Duodenal mucosa (tissue), 2 donors: ENCODE measurements around the gene PSMD13.
"Not testable (repeated sequence)": the region's sequence is repeated elsewhere in the genome, so short reads cannot be mapped to it uniquely, and the experiment has no call there.

Experiments
- H3K27ac ChIP-seq: one replicate; pipeline ENCODE4 v1.7.0; 2013; ENCODE audit warnings: low read depth, low read length
- H3K27me3 ChIP-seq, 2 donors: one replicate each; pipeline ENCODE4 v1.7.0; 2013; ENCODE audit warnings: low read length in 2 of 2, control low read depth in 1 of 2; ENCODE audit not compliant: insufficient read depth in 2 of 2, control insufficient read depth in 1 of 2
- H3K36me3 ChIP-seq, 2 donors: one replicate each; pipeline ENCODE4 v1.7.0; 2013; ENCODE audit warnings: low read length in 2 of 2, control low read depth in 1 of 2; ENCODE audit not compliant: insufficient read depth in 2 of 2, control insufficient read depth in 1 of 2
- H3K4me1 ChIP-seq, 2 donors: one replicate each; pipeline ENCODE4 v1.7.0; 2013; ENCODE audit warnings: low read length in 2 of 2, control low read depth in 1 of 2; ENCODE audit not compliant: insufficient read depth in 2 of 2, control insufficient read depth in 1 of 2
- H3K4me3 ChIP-seq, 2 donors: one replicate each; pipeline ENCODE4 v1.7.0; 2013; ENCODE audit warnings: low read length in 2 of 2, low read depth in 1 of 2
- H3K9ac ChIP-seq, 2 donors: one replicate each; pipeline ENCODE4 v1.7.0; 2013; ENCODE audit warnings: low read length in 2 of 2, low read depth in 1 of 2
- H3K9me3 ChIP-seq, 2 donors: one replicate each; pipeline ENCODE4 v1.7.0; 2013; ENCODE audit warnings: low read length in 2 of 2, control low read depth in 1 of 2; ENCODE audit not compliant: control insufficient read depth in 1 of 2

PSMD13 gene

DNA sequence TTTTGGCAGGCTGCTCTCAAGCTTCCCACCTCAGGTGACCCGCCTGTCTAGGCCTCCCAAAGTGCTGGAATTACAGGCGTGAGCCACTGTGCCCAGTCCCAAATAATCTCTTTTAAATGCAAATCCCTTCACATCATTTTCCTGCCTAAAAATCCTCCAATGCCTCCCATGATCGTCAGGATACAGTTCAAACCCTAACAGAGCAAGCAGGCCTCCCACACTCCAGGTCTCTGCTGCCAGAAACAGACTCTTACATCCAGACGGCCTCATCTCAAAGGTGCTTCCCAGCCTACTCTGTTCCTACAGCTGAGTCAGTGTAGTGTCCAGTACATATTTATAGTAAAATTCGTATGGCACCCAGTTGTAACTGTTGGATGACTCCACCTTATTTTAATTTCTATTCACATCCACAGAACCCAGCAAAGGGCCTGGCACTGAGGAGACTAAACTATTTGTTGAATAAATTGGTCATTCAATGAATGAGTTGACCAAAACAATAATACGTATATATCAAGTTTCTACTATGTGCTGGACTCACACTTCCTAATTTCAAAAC lies 8.9 kb upstream of the PSMD13 start:
- H3K4me1 ChIP-seq, result no peaks in the 10 kb centered on the region
- H3K9me3 ChIP-seq, result no peaks in the 10 kb centered on the region
- no peak overlapping the region for H3K9ac ChIP-seq
- H3K27ac ChIP-seq, result no peak overlapping the region
- H3K27me3 ChIP-seq, result no peaks in the 10 kb centered on the region
- H3K36me3 ChIP-seq, result peaks cover 0 to 8% of the 10 kb centered on the region in 2 donors
- H3K4me3 ChIP-seq, result no peak overlapping the region

DNA sequence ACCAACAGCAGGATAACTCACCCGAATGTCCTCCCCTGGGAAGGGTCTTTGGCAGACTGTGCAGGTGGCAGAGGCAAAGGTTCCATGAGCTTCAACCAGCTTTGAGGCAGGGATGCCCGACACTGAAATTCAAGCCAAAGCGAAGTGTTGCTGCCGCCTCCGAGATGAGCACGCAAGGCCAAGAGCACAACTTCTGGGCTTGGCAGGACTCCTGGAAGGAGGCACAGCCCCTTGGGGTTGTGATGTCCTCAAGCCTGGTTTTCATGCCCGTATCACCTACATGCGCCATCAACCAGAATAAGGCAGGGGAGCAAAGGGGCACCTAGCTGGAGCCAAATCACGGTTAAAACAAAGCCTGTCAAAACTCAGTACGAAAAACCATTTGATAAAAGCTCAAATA lies 6.3 kb upstream of the PSMD13 start:
- Histone ChIP-seq H3K4me1 (peaks cover 4% of the 10 kb centered on the region in 2 donors), H3K36me3 (peaks cover 0 to 4% of the 10 kb centered on the region in 2 donors), H3K27ac (no peak overlapping the region), H3K27me3 (no peaks in the 10 kb centered on the region), H3K9ac (no peak overlapping the region), H3K4me3 (no peak overlapping the region), H3K9me3 (no peaks in the 10 kb centered on the region)

GRCh38 chr11:232783-233565 lies 3.8 kb upstream of the PSMD13 start:
- Histone ChIP-seq H3K27me3 (no peaks in the 10 kb centered on the region), H3K27ac (no peak overlapping the region), H3K9me3 (no peaks in the 10 kb centered on the region), H3K9ac (no peak overlapping the region), H3K4me3 (no peak overlapping the region), H3K36me3 (no peaks in the 10 kb centered on the region), H3K4me1 (peaks cover 14 to 18% of the 10 kb centered on the region in 2 donors)

DNA sequence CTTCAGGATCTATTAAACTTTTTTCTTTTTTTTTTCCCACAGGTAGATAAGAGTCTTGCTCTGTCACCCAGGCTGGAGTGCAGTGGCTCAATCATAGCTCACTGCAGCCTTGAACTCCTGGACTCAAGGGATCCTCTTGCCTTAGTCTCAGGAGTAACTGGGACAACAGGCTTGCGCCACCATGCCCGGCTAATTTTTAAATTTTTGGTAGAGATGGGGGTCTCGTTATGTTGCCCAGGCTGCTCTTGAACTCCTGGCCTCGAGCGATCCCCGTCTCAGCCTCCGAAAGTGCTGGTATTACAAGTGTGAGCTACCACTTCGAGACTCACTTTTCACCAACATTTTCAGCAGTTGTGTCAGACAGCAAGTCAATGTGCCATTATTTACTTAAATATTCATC lies 1.6 kb upstream of the PSMD13 start:
- Histone ChIP-seq H3K4me3 (peak overlapping the region; percentile 82 to 97), H3K9me3 (no peaks in the 10 kb centered on the region), H3K27me3 (no peaks in the 10 kb centered on the region), H3K36me3 (peaks cover 0 to 6% of the 10 kb centered on the region in 2 donors), H3K4me1 (peaks cover 19 to 23% of the 10 kb centered on the region in 2 donors), H3K9ac (peak overlapping the region; percentile 75 to 98), H3K27ac (no peak overlapping the region)

GRCh38 chr11:235609-235996 lies 1.2 kb upstream of the PSMD13 start:
- Histone ChIP-seq H3K4me1 (peaks cover 19 to 23% of the 10 kb centered on the region in 2 donors), H3K9ac (peak overlapping the region; percentile 75 to 98), H3K36me3 (peaks cover 0 to 10% of the 10 kb centered on the region in 2 donors), H3K4me3 (peak overlapping the region; percentile 82 to 97), H3K27ac (no peak overlapping the region), H3K9me3 (no peaks in the 10 kb centered on the region), H3K27me3 (no peaks in the 10 kb centered on the region)

DNA sequence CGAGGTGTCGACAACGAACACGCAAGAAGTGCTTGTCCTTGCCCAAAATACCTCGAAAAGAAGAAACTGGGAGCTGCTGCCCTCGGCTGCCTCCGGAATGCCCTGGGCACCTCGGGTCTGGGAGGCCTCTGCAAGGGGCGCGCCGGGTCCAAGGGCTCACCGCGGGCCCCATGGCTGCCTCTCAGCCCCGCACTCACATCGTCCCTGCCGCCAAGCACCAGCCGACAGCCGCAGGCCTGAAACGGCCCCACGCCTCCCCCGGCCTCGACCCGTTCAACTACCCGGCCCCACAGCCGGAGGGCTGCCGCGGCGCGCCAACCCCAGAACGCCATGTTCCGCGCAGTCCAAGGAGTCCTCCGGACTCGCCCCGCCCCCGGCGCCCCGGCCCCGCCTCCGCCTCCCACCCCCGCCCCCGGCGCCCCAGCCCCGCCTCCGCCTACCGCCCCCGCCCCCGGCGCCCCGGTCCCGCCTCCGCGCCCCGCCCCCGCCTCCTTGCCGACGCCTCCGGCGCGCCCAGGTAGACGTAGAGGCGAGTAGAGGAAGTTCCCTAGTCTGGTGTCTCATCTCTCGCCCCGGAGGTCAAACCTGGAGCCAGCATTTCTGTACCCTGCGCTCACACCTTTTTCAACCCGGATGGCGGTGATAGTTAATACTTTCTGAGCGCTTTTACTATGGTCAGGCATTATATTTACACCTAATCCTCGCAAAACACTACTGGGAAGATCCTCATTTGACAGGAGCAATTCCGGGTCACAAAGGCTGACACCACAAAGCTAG lies 591 bp upstream of the PSMD13 start, which contains the start of gene SIRT3:
Gene SIRT3, minus strand, starts transcription at position 346 of the 777 bp plus-strand sequence. Its CDS starts 14 bp downstream, at position 332.
- Histone ChIP-seq H3K9ac (peak within 1 kb of the TSS; percentile 87 to 98), H3K27ac (peak within 1 kb of the TSS; percentile 99), H3K9me3 (no peaks in the 10 kb centered on the region), H3K36me3 (peaks cover under 1 to 15% of the 10 kb centered on the region in 2 donors), H3K27me3 (no peaks in the 10 kb centered on the region), H3K4me3 (peak within 1 kb of the TSS; percentile 85 to 97), H3K4me1 (peaks cover 19 to 23% of the 10 kb centered on the region in 2 donors)

DNA sequence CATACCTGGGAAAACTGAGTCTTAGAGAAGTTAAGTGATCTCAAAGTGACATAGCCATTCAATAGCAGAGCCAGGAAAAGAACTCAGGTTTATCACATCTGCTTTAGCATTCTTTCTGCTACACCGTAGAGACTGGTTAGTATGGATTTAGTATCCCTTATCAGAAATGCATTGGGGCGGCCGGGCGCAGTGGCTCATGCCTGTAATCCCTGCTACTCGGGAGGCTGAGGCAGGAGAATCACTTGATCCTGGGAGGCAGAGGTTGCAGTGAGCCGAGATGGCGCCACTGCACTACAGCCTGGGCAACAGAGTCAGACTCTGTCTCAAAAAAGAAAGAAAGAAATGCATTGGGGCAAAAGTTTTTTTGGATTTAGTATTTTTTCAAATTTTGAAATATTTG lies 1.6 kb downstream of the PSMD13 start:
- Histone ChIP-seq H3K4me1 (peaks cover 19 to 23% of the 10 kb centered on the region in 2 donors), H3K9ac (peak overlapping the region in 1 of 2 donors; percentile 87), H3K36me3 (peaks cover 7 to 28% of the 10 kb centered on the region in 2 donors)
- not testable (repeated sequence) for H3K9me3 ChIP-seq, H3K27me3 ChIP-seq, H3K27ac ChIP-seq, H3K4me3 ChIP-seq

DNA sequence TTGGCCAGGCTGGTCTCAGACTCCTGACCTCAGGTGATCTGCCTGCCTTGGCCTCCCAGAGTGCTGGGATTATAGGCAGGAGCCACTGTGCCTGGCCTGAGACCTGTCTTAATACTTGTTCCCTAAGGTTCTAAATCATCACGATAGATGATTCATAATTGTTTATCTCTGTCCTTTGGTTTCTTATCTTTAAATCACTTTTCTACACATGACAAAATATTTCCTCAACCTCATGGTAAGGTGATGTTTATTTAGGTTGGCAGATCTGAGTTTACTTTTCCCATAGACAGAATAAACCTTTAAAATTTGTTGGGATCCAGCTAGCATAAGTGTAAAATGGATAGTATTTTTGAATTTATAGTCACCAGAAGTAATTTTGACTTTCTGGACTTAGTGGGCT lies 3.5 kb downstream of the PSMD13 start:
- no peak overlapping the region for H3K9ac ChIP-seq
- H3K27ac ChIP-seq, result no peak overlapping the region
- no peaks in the 10 kb centered on the region for H3K9me3 ChIP-seq
- peaks cover 11 to 44% of the 10 kb centered on the region in 2 donors for H3K36me3 ChIP-seq
- H3K4me3 ChIP-seq, result no peak overlapping the region
- peaks cover 16 to 20% of the 10 kb centered on the region in 2 donors for H3K4me1 ChIP-seq
- no peaks in the 10 kb centered on the region for H3K27me3 ChIP-seq

GRCh38 chr11:241634-242033 lies 4.9 kb downstream of the PSMD13 start:
- no peaks in the 10 kb centered on the region for H3K9me3 ChIP-seq
- H3K27ac ChIP-seq, result no peak overlapping the region
- H3K4me3 ChIP-seq, result no peak overlapping the region
- H3K9ac ChIP-seq, result no peak overlapping the region
- H3K4me1 ChIP-seq, result peaks cover 12 to 15% of the 10 kb centered on the region in 2 donors
- no peaks in the 10 kb centered on the region for H3K27me3 ChIP-seq
- H3K36me3 ChIP-seq, result peaks cover 15 to 58% of the 10 kb centered on the region in 2 donors

DNA sequence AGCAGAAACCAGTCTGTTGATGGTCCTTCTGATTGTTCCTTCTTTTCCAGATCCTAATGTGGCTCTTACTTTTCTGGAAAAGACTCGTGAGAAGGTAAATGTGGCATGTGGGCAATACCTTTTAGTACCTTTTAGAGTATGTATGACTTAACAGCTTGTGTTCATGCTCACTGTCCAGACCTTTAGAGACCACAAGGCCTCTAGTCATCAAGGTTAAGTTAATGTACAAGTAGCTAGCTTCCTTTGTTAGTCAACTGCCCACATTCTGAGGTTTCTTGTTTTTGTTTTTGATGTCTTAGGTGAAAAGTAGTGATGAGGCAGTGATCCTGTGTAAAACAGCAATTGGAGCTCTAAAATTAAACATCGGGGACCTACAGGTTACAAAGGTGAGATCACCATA lies 7.6 kb downstream of the PSMD13 start:
- Histone ChIP-seq H3K27me3 (no peaks in the 10 kb centered on the region), H3K27ac (no peak overlapping the region), H3K9ac (no peak overlapping the region), H3K4me1 (no peaks in the 10 kb centered on the region), H3K4me3 (no peak overlapping the region), H3K9me3 (no peaks in the 10 kb centered on the region), H3K36me3 (peaks cover 21 to 82% of the 10 kb centered on the region in 2 donors)
